ENCODE results near the gene AKNA.

DNA sequence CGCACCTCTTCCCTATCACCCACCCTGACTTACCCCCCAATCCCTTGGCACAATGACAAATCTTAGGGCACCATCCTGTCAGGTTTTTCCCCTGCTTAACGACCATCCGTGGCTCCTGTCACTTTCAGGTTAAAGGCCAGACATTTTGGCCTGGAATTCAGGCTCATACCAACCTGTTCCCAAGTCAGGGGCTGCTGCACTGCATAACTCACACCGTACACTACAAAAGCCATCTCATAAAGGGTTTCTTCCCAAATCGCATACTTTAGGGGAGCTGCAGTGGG is 7.5 kb upstream of the AKNA start:
- TF ChIP-seq, protein P1, sequence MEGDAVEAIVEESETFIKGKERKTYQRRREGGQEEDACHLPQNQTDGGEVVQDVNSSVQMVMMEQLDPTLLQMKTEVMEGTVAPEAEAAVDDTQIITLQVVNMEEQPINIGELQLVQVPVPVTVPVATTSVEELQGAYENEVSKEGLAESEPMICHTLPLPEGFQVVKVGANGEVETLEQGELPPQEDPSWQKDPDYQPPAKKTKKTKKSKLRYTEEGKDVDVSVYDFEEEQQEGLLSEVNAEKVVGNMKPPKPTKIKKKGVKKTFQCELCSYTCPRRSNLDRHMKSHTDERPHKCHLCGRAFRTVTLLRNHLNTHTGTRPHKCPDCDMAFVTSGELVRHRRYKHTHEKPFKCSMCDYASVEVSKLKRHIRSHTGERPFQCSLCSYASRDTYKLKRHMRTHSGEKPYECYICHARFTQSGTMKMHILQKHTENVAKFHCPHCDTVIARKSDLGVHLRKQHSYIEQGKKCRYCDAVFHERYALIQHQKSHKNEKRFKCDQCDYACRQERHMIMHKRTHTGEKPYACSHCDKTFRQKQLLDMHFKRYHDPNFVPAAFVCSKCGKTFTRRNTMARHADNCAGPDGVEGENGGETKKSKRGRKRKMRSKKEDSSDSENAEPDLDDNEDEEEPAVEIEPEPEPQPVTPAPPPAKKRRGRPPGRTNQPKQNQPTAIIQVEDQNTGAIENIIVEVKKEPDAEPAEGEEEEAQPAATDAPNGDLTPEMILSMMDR (conservative IDR thresholded peaks at IDR 0.05; ENCODE audit: low read length), result no peak
- TF ChIP-seq EZH2phosphoT487 (IDR thresholded peaks at IDR 0.05; ENCODE audit: borderline replicate concordance, low read depth, low read length), result no peak
